Ammon's horn (tissue), 1 donor: ENCODE measurements around the gene AAK1.
"Not testable (repeated sequence)": the region's sequence is repeated elsewhere in the genome, so short reads cannot be mapped to it uniquely, and the experiment has no call there.

Source experiments
- DNase-seq: peaks from one replicate; pipeline ENCODE4 v3.0.0-alpha.2; 2016; ENCODE audit warnings: low spot score

Gene AAK1

DNA sequence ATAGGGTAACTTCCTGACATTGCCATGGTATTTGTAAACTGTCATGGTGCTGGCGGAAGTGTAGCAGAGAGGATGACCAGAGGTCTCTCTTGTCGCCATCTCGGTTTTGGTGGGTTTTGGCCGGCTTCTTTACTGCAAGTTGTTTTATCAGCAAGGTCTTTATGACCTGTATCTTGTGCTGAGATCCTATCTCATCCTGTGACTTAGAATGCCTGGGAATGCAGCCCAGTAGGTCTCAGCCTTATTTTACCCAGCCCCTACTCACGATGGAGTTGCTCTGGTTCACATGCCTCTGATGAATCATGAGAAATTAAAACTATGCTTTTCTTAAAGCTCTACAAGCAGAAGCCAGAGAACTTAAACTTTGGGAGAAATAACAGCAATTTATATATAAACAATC is 193.6 kb downstream of the AAK1 start:
- no peak for DNase-seq

DNA sequence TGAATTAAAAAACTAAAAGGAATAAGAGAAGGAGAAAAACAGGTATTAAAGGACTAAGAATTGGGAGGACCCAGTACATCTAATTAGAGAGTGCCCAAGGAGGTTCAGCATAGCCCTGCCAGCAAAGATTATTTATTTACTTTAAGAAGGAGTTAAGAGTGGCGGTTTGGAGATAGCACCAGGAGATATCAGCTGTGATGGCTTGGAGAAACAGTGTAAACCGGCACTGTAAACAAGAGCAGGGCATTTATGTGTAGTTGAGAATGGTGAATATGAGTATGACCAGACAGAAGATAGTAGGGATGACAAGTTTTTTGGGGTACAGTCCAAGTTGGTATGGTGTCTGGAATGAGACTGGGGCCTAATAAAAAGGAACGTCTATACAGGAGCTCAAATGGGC is 199.9 kb downstream of the AAK1 start:
- not testable (repeated sequence) for DNase-seq

DNA sequence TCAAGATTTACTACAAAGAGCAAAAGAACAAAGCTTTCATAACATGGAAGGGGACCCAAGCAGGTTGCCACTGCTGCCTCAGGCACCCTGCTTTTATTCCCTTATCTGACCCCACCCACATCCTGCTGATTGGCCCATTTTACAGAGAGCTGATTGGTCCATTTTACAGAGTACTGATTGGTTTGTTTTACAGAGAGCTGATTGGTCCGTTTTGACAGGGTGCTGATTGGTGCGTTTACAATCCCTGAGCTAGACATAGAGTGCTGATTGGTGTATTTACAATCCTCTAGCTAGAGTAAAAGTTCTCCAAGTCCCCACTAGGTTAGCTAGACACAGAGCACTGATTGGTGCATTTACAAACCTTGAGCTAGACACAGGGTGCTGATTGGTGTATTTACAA is 204.0 kb downstream of the AAK1 start:
- not testable (repeated sequence) for DNase-seq

DNA sequence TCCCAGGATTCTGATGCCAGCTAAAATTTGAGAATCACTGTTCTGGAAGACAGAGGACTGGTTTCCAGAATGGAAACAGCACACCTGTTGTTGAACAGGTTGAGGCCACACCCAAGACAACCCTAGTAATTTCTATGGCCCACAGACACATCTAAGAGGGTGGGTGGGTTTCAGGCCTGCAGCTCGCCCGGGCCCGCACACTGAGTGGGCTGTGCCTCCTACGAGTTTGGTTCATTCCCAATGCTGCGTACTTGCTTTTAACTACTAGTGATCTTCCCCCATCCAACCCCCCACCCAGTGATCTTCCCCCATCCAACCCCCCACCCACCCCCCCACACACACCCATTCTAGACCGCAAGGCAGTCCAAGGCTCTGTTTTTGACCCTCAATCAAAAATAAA is 205.0 kb downstream of the AAK1 start:
- no peak for DNase-seq

DNA sequence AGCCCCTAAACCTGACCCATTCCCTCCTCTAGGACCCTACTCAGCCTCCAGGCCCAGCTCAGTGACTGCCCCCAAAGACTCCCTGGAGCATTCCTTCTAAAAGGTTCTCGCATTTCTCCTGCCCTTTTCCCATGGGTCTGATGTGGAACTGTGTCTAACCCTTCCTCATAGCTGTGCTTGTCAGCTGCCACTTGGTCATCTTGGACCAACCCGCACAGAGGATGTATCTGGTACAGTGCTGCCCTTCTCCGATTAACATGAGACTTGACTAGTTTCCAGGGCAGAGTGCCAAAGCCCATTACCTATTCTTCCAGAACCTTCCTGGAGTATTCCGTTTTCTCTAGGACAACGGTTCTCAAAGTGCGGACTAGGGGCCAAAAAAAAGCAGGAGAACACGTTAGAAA is 205.8 kb downstream of the AAK1 start:
- DNase-seq: no peak

DNA sequence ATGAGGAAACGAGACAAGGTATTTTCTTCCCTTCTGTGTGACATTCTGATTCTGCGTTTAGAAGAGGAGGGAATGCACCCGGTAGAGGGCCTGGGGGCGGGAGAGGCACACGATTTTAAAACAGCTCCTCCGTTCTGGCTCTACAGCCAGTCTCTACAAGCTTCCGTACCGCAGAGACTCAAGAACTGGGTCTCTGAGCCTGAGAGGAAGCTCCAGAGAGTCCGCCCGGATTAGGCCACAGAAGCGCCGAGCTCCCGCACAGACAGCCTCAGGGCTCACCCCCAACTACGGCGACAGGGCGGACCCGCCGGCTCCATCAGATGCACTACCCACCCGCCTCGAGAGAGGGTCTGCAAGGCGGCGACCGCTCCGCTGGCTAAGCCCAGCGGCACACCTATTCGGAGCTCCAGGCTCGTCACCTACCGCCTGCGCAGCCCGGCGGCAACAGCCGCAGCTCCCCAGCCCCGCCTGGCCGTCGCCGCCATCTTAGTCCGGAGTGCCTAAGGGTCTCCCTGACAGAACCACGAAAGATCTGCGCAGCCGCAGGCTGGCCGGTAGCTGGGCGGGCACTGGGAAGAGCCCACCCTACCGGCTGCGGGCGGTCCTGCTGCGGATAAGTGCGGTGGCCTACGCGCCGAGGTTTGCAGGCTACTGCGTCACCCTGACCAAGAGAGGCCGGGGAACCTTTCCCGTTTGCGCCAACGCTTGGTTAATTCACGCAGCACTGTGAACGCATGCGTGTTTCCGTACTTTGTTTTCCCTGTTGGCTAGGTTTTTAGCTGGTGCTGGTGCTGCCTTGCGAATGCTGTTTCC is 206.4 kb downstream of the AAK1 start, which contains the start of gene NFU1:
Gene NFU1, minus strand, starts transcription at position 498 of the 813 bp plus-strand sequence. Its CDS starts 13 bp downstream, at position 485.
- DNase-seq: peak; percentile 96

DNA sequence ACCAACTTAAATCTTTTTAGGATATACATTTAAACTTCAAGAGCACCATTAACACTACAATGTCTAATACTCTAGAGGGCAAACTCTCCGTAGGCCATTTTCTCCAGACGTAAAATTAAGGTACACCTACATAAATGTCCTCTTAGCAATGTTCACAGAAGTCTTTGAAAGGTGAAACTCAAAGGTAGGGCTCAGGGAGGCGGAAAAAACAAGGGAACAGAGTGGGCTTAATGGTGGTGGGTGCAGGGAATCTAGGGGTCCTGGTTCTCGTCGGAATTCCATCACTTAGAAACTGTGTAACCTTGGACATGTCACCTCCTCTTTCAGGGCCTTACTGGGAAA is 207.0 kb downstream of the AAK1 start:
- DNase-seq: no peak

DNA sequence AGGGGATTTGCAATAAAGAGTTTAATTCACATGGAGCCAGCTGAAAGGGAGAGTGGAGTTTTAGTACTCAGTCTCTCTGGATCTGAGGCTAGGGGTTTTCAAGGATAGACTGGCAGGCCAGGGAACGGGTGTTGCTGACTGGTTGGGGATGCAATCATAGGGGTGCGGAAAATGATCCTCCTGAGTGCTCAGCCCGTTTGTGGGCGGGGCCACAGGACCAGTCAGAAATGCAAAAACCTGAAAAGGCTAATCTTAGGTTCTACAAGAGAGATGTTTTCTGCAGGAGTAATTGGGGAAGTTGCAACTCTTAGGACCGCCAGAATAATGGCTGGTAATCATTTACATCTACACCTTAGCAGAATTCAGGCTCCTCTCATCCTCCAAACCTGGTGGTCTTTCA is 208.8 kb downstream of the AAK1 start:
- no peak for DNase-seq

DNA sequence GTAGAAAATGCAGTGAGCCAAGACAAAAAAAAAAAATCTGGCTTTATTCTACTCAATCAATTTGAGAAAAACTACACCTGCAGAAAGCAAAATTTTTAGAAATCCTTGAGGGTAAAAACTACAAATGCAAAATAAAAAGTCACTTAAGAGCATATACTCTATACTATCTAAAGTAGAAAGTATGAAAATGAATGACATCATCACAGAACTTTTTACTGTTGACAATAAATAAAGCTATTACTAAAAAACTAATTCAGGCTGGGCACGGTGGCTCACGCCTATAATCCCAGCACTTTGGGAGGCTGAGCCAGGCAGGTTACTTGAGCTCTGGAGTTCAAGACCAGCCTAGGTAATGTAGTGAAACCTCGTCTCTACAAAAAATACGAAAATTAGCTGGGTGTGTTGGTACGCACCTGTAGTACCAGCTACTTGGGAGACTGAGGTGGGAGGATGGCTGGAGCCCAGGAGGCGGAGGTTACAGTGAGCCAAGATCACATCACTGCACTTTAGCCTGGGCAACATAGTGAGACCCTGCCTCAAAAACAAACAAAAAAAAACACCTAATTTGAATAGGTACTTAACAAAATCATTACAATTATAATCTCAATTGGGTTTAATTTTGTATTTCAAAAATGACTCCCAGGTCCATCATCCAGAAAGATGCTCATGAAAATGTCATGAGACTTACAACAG is 213.9 kb downstream of the AAK1 start:
- no peak for DNase-seq

DNA sequence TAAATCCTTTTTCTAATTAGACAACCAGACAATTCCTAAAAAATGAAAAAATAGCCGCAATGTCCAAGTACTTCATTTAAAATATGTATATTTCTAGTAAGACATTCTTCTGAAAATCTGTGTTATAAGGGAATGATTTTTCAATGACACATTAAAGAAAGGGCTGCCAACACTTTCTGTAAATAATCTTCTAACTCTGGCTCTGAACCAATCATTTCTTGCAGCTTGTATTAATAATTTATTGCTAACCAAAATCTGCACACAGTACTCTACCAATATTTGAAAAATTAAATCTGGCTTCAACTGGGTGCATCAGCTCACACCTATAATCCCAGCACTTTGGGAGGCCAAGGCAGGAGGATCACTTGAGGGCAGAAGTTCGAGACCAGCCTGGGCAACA is 214.6 kb downstream of the AAK1 start:
- DNase-seq: no peak

DNA sequence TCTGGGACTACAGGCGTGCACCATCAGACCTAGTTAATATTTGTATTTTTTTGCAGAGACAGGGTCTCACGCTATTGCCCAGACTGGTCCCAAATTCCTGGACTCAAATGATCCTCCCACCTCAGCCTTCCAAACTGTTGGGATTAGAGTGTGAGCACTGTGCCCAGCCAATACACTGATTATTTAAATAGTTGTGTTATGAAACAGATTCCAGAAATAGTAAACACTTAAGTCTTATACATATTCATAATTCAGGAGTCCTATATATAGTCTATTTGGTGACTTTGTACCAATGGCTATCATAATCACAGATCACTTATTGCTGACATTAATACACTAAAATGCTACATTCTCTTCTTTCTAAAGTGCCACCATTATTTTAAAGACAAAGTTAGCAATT is 219.1 kb downstream of the AAK1 start:
- no peak for DNase-seq

DNA sequence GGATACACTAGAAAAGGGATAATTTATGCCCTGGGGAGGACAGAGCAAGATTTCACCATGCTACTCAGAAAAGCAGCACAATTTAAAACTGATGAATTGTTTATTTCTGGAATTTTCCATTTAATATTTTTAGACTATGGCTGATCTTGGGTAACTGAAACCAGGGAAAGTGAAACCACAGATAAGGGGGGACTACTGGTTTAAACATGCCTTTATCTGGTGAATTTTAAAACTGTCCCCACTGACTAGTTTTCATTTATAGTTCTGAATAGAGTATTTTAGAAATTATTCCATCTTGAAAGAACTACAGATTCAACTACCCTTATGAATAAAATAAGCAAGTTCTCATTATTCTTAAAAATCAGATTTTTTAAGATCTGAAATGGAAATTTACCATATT is 221.3 kb downstream of the AAK1 start:
- DNase-seq: no peak

DNA sequence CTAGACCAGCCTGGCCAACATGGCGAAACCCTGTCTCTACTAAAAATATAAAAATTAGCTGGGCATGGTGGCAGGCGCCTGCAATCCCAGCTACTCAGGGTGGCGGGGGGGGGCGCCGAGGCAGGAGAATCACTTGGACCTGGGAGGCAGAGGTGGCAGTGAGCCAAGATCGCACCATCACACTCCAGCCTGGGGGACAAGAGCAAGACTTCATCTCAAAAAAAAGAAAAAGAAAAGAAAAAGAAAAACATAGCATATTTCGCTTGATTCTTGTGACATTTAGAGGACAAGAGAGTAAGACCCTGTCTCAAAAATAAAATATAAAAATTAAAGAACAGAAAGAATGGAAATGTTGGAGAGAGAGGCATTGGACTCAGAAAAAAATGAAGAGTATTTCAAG is 224.4 kb downstream of the AAK1 start:
- DNase-seq: not testable (repeated sequence)

DNA sequence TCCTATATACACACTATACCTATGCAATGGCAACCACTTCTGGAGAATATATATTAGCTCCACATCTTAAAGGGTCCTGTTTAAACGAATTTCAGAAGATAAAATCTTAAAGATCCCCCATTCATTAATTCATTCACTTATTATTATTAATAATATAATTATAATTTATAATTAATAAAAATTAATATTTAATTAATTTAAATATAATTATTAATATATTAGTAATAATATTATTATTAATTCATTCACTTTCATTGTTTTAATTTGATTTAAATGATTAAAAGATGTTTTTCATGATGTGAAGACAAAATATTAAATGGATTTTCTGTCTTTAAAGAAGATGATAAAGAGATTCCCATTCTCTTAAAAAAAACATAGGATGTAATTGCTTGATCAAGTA is 227.4 kb downstream of the AAK1 start:
- no peak for DNase-seq
